H9 (cell line): ENCODE results near the gene GRB7. TPM values are rescaled to one million over a fixed set of nuclear protein-coding genes. Genes with fewer than 3 reads are reported as not detected.

Experiments used
- DNase-seq: peaks from one replicate; pipeline ENCODE4 v3.0.0-alpha.2; 2017
- H2AFZ ChIP-seq: one replicate; pipeline ENCODE4 v1.6.1; 2013; ENCODE audit warnings: mild to moderate bottlenecking, low read length, control low read depth, moderate library complexity
- H2AK5ac ChIP-seq: 2 replicates; pipeline ENCODE4 v1.6.1; 2013; ENCODE audit warnings: low read length, control low read depth, mixed read lengths; ENCODE audit not compliant: insufficient read length
- H2BK120ac ChIP-seq: one replicate; pipeline ENCODE4 v1.6.1; 2013; ENCODE audit warnings: low read depth, mild to moderate bottlenecking, low read length, control low read depth, inconsistent platforms; ENCODE audit not compliant: poor library complexity, severe bottlenecking
- H2BK12ac ChIP-seq: 2 replicates; pipeline ENCODE4 v1.6.1; 2013; ENCODE audit warnings: low read length, control low read depth, mixed read lengths, low read depth; ENCODE audit not compliant: insufficient read length
- H2BK15ac ChIP-seq: 2 replicates; pipeline ENCODE4 v1.6.1; 2013; ENCODE audit warnings: low read depth, low read length, control low read depth
- H2BK20ac ChIP-seq: one replicate; pipeline ENCODE4 v1.6.1; 2013; ENCODE audit warnings: low read depth, mild to moderate bottlenecking, low read length, control low read depth, inconsistent platforms; ENCODE audit not compliant: poor library complexity, severe bottlenecking
- H2BK5ac ChIP-seq: 2 replicates; pipeline ENCODE4 v1.6.1; 2013; ENCODE audit warnings: low read length, control low read depth, mixed read lengths; ENCODE audit not compliant: insufficient read length
- H3K14ac ChIP-seq: 2 replicates; pipeline ENCODE4 v1.6.1; 2013; ENCODE audit warnings: low read length, control low read depth; ENCODE audit not compliant: insufficient read depth
- H3K18ac ChIP-seq: 2 replicates; pipeline ENCODE4 v1.6.1; 2013; ENCODE audit warnings: low read depth, mild to moderate bottlenecking, mixed read lengths, low read length, control low read depth; ENCODE audit not compliant: insufficient read length
- H3K23ac ChIP-seq: 2 replicates; pipeline ENCODE4 v1.6.1; 2013; ENCODE audit warnings: low read length, control low read depth, mixed read lengths, low read depth; ENCODE audit not compliant: insufficient read length
- H3K23me2 ChIP-seq: 2 replicates; pipeline ENCODE4 v1.6.1; 2013; ENCODE audit warnings: low read depth, mild to moderate bottlenecking, mixed read lengths, low read length, control low read depth; ENCODE audit not compliant: insufficient read length, poor library complexity, severe bottlenecking
- H3K27ac ChIP-seq: 2 replicates; pipeline ENCODE4 v1.5.1; 2013; ENCODE audit warnings: low read length, control low read depth, mixed read lengths, low read depth; ENCODE audit not compliant: insufficient read length
- H3K27me3 ChIP-seq: 2 replicates; pipeline ENCODE4 v1.6.1; 2013; ENCODE audit warnings: low read length, control low read depth, inconsistent platforms; ENCODE audit not compliant: insufficient read depth
- H3K4ac ChIP-seq: 2 replicates; pipeline ENCODE4 v1.6.1; 2013; ENCODE audit warnings: low read depth, mild to moderate bottlenecking, control low read depth, inconsistent platforms, low read length, moderate library complexity
- H3K4me1 ChIP-seq: 2 replicates; pipeline ENCODE4 v1.6.1; 2013; ENCODE audit warnings: low read length, control low read depth, inconsistent platforms; ENCODE audit not compliant: insufficient read depth
- H3K4me2 ChIP-seq: 2 replicates; pipeline ENCODE4 v1.6.1; 2013; ENCODE audit warnings: low read length, control low read depth, mixed read lengths; ENCODE audit not compliant: insufficient read length, insufficient read depth
- H3K56ac ChIP-seq: 2 replicates; pipeline ENCODE4 v1.6.1; 2013; ENCODE audit warnings: low read depth, mild to moderate bottlenecking, mixed read lengths, low read length, control low read depth; ENCODE audit not compliant: insufficient read length
- H3K79me1 ChIP-seq: 2 replicates; pipeline ENCODE4 v1.6.1; 2013; ENCODE audit warnings: low read depth, mild to moderate bottlenecking, moderate library complexity, low read length, control low read depth, inconsistent platforms; ENCODE audit not compliant: insufficient read depth, poor library complexity, severe bottlenecking
- H3K79me2 ChIP-seq: 2 replicates; pipeline ENCODE4 v1.6.1; 2013; ENCODE audit warnings: low read length, control low read depth, inconsistent platforms; ENCODE audit not compliant: insufficient read depth
- H3K9ac ChIP-seq: 2 replicates; pipeline ENCODE4 v1.6.1; 2013; ENCODE audit warnings: low read length, control low read depth, mixed read lengths; ENCODE audit not compliant: insufficient read length; ENCODE audit errors: extremely low read depth
- H3K9me3 ChIP-seq: one replicate; pipeline ENCODE4 v1.6.1; 2013; ENCODE audit warnings: low read depth, low read length, inconsistent platforms; ENCODE audit not compliant: control insufficient read depth
- H3T11ph ChIP-seq: one replicate; pipeline ENCODE4 v1.6.1; 2013; ENCODE audit warnings: mild to moderate bottlenecking, low read length, control low read depth, inconsistent platforms
- H4K20me1 ChIP-seq: one replicate; pipeline ENCODE4 v1.6.1; 2013; ENCODE audit not compliant: control insufficient read depth, insufficient read length, insufficient read depth
- H4K5ac ChIP-seq: 2 replicates; pipeline ENCODE4 v1.6.1; 2013; ENCODE audit warnings: low read depth, mild to moderate bottlenecking, mixed read lengths, low read length, control low read depth; ENCODE audit not compliant: insufficient read length
- H4K8ac ChIP-seq: replicated peaks from 2 replicates; pipeline ENCODE4 v1.6.1; 2013; ENCODE audit warnings: low read length, control low read depth, mixed read lengths, low read depth; ENCODE audit not compliant: insufficient read length
- H4K91ac ChIP-seq: 2 replicates; pipeline ENCODE4 v1.6.1; 2013; ENCODE audit warnings: low read depth, mild to moderate bottlenecking, moderate library complexity, mixed read lengths, low read length, control low read depth; ENCODE audit not compliant: insufficient read length
- H3K27ac Mint-ChIP-seq, 3 experiments: 2 replicates in 2 of 3; 3 replicates in 1 of 3; pipeline ENCODE4 v1.8.0; 2020 to 2021; ENCODE audit warnings: mixed read lengths in 3 of 3, mild to moderate bottlenecking in 1 of 3, moderate library complexity in 1 of 3
- H3K27me3 Mint-ChIP-seq: 2 replicates; pipeline ENCODE4 v1.8.0; 2021; ENCODE audit warnings: low read depth, mild to moderate bottlenecking, moderate library complexity, mixed read lengths
- H3K36me3 Mint-ChIP-seq, 3 experiments: 2 replicates in 2 of 3; 3 replicates in 1 of 3; pipeline ENCODE4 v1.8.0; 2020 to 2021; ENCODE audit warnings: low read depth in 3 of 3, mixed read lengths in 3 of 3; ENCODE audit not compliant: insufficient read depth in 1 of 3
- H3K4me1 Mint-ChIP-seq, 2 experiments: 2 replicates each; pipeline ENCODE4 v1.8.0; 2020; ENCODE audit warnings: mixed read lengths in 2 of 2
- H3K4me3 Mint-ChIP-seq, 2 experiments: 2 replicates in 1 of 2; 3 replicates in 1 of 2; pipeline ENCODE4 v1.8.0; 2020 to 2021; ENCODE audit warnings: mild to moderate bottlenecking in 2 of 2, mixed read lengths in 2 of 2, moderate library complexity in 1 of 2
- H3K9me3 Mint-ChIP-seq, 2 experiments: 2 replicates in 1 of 2; 3 replicates in 1 of 2; pipeline ENCODE4 v1.8.0; 2020; ENCODE audit warnings: mild to moderate bottlenecking in 2 of 2, mixed read lengths in 2 of 2, moderate library complexity in 1 of 2
- WGBS: extraction: QIAGEN DNeasy Blood & Tissue Kit; methylation state at CpG from one replicate; pipeline ENCODE4 v1.1.7; 2013; ENCODE audit warnings: missing lambda C conversion rate, low lambda C conversion rate, mixed read lengths; ENCODE audit not compliant: insufficient read length; ENCODE audit errors: extremely low coverage; 5-methylcytosine and 5-hydroxymethylcytosine counted together
- total RNA-seq: library from RNA; stranded (reverse); gene quantifications from 2 replicates; pipeline ENCODE4 v1.2.1, GENCODE V29; 2021
- TF ChIP-seq, protein P1 (sequence below): fragments of 200-600 bp; sonication (generic); conservative IDR thresholded peaks from 3 replicates; pipeline ENCODE4 v1.8.0; 2021; ENCODE audit warnings: antibody characterized with exemption, mild to moderate bottlenecking

GRB7 gene
- total RNA-seq, 1 experiment from 2014 or later = 55.0 TPM

DNA sequence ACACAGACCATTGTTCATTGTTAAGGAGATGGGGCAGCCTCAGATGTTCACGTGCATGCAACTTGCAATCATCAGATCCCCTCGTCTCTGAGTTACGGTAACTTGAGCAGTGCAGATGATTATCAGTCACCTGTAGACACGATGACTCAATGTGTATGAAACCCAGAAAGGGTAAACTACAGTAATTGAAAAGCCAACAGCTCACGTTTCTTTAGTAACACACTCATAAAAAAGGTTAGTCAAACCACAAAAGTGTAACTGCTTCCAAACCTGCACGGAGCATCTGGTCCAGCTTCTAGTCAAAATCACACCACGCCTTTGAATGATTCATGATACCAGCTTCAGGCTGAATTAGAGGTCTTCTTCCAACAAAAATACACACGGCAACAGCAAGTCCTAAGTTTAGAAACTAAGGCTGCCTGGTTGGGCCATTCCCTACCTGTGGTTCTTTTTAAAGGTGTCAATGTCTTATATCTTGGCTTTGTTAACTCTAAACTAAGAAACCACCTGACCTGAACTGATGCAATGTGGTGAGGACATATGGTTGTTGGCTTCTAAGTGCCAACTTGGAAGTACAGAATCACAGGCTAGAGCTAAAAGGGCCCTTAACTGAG is 32.3 kb downstream of the GRB7 start:
- H3K23me2 ChIP-seq = no peaks in the 10 kb centered on the region
- H3K27me3 Mint-ChIP-seq = peaks cover 16% of the 10 kb centered on the region
- TF ChIP-seq, protein P1, sequence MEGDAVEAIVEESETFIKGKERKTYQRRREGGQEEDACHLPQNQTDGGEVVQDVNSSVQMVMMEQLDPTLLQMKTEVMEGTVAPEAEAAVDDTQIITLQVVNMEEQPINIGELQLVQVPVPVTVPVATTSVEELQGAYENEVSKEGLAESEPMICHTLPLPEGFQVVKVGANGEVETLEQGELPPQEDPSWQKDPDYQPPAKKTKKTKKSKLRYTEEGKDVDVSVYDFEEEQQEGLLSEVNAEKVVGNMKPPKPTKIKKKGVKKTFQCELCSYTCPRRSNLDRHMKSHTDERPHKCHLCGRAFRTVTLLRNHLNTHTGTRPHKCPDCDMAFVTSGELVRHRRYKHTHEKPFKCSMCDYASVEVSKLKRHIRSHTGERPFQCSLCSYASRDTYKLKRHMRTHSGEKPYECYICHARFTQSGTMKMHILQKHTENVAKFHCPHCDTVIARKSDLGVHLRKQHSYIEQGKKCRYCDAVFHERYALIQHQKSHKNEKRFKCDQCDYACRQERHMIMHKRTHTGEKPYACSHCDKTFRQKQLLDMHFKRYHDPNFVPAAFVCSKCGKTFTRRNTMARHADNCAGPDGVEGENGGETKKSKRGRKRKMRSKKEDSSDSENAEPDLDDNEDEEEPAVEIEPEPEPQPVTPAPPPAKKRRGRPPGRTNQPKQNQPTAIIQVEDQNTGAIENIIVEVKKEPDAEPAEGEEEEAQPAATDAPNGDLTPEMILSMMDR = no peak
- H3K14ac ChIP-seq = no peak overlapping the region
- peaks cover 7 to 8% of the 10 kb centered on the region in 2 experiments for H3K4me1 Mint-ChIP-seq
- H3K79me2 ChIP-seq = no peaks in the 10 kb centered on the region
- no peak overlapping the region for H3K4me3 Mint-ChIP-seq
- no CpG with 5 or more reads among the region's 8 CpGs for WGBS
- H2AFZ ChIP-seq = no peak overlapping the region
- no peaks in the 10 kb centered on the region for H3K79me1 ChIP-seq
- no peak overlapping the region for H3K27ac Mint-ChIP-seq
- H2BK120ac ChIP-seq = no peak overlapping the region
- H3K4ac ChIP-seq = no peak overlapping the region
- no peak overlapping the region for H3K4me2 ChIP-seq
- no peak overlapping the region for H3K9ac ChIP-seq
- no peak for DNase-seq
- no peaks in the 10 kb centered on the region for H4K20me1 ChIP-seq
- H3K27me3 ChIP-seq = no peaks in the 10 kb centered on the region
- H2BK15ac ChIP-seq = no peak overlapping the region
- H3K56ac ChIP-seq = no peak overlapping the region
- no peak overlapping the region for H3T11ph ChIP-seq
- H4K5ac ChIP-seq = no peak overlapping the region
- H3K23ac ChIP-seq = no peak overlapping the region
- H3K9me3 ChIP-seq = no peaks in the 10 kb centered on the region
- no peak overlapping the region for H4K91ac ChIP-seq
- no peak overlapping the region for H3K27ac ChIP-seq
- no peaks in the 10 kb centered on the region for H3K9me3 Mint-ChIP-seq
- no peak overlapping the region for H3K18ac ChIP-seq
- no peak overlapping the region for H4K8ac ChIP-seq
- no peak overlapping the region for H2BK5ac ChIP-seq
- no peaks in the 10 kb centered on the region for H3K36me3 Mint-ChIP-seq
- no peak overlapping the region for H2AK5ac ChIP-seq
- H2BK20ac ChIP-seq = no peak overlapping the region
- no peak overlapping the region for H2BK12ac ChIP-seq
- no peaks in the 10 kb centered on the region for H3K4me1 ChIP-seq
